ENCODE results near the gene AHNAK. TPM values are rescaled to one million over a fixed set of nuclear protein-coding genes. Genes with fewer than 3 reads are reported as not detected.

AHNAK gene
- total RNA-seq, 3 donors from 2014 or later (not counting 1 experiment from before 2014, with no cell fraction given) = 623 to 740 (median 677) TPM

DNA sequence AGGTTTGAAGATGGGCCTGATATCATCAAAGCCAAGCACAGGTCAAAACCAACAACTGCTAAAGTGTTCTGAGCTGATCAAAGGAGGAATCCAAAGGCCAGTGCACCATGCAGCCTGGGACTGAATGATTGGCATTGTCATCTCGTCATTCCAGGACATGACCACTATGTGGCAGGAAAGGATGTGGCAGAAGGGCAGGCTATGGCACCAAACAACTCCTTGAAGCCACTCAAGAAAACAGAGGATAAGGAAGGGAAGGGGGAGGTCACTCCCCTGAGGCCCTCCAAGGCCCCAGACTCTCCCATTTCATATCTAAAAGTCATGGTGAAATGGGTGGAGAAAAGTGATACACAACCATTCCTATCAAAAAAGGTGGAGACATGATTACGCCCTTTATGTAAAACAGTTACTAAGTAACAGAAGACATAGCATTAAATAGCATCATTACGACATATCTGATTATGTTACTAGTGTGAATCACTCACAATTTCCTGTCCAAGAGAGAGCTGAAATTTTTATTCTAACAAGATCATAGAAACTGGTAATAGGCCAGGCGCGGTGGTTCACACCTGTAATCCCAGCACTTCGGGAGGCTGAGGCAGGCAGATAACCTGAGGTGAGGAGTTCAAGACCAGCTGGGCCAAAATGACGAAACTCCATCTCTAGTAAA is 49.3 kb downstream of the AHNAK start:
- H3K27me3 Mint-ChIP-seq (ENCODE audit: low read depth in 2 of 2) = no peaks in the 10 kb centered on the region
- H3K4me3 ChIP-seq (ENCODE audit: low read length) = no peak overlapping the region
- H3K9me3 ChIP-seq (ENCODE audit: control insufficient read depth, insufficient read depth, low read length) = no peaks in the 10 kb centered on the region
- WGBS (ENCODE audit: insufficient coverage) = 84% methylated on average over 6 of the region's 7 CpGs
- H3K27ac Mint-ChIP-seq = peak overlapping the region in 1 of 2 donors; percentile 48
- H3K36me3 Mint-ChIP-seq = no peaks in the 10 kb centered on the region
- intact Hi-C loops (cut with micrococcal nuclease) = no loop called here
- no peaks in the 10 kb centered on the region for H3K9me3 Mint-ChIP-seq
- H3K27ac ChIP-seq (ENCODE audit: low read length) = no peak overlapping the region
- TF ChIP-seq, protein P1, sequence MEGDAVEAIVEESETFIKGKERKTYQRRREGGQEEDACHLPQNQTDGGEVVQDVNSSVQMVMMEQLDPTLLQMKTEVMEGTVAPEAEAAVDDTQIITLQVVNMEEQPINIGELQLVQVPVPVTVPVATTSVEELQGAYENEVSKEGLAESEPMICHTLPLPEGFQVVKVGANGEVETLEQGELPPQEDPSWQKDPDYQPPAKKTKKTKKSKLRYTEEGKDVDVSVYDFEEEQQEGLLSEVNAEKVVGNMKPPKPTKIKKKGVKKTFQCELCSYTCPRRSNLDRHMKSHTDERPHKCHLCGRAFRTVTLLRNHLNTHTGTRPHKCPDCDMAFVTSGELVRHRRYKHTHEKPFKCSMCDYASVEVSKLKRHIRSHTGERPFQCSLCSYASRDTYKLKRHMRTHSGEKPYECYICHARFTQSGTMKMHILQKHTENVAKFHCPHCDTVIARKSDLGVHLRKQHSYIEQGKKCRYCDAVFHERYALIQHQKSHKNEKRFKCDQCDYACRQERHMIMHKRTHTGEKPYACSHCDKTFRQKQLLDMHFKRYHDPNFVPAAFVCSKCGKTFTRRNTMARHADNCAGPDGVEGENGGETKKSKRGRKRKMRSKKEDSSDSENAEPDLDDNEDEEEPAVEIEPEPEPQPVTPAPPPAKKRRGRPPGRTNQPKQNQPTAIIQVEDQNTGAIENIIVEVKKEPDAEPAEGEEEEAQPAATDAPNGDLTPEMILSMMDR (IDR thresholded peaks at IDR 0.05) = no peak
- ATAC-seq (peak; percentile 41 to 59 (median 51)), DNase-seq (peak in 1 of 2 donors; percentile 51)
- no peaks in the 10 kb centered on the region for H3K4me1 ChIP-seq (ENCODE audit: control insufficient read depth, insufficient read depth, low read length)
- H3K4me3 Mint-ChIP-seq = no peak overlapping the region
- H3K36me3 ChIP-seq (ENCODE audit: control insufficient read depth, insufficient read depth, low read length) = no peaks in the 10 kb centered on the region
- no peaks in the 10 kb centered on the region for H3K27me3 ChIP-seq (ENCODE audit: control insufficient read depth, insufficient read depth, low read length)
- peaks cover 9 to 18% of the 10 kb centered on the region in 2 donors for H3K4me1 Mint-ChIP-seq

DNA sequence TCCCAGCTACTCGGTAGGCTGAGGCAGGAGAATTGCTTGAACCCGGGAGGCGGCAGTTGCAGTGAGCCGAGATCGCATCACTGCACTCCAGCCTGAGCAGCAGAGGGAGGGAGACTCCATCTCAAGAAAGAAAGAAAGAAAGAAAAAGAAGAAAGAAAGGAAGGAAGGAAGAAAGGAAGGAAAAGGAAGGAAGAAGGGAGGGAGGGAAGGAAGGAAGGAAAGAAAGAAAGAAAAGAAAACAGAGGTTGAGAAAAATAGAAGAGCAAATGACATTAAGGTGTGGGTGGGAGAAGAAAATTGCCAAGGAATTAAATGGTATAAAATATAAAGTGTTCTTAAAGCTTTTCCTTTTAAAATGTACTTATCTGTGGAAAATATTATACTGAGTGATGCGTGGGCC is 49.9 kb downstream of the AHNAK start:
- ATAC-seq (no peak), DNase-seq (no peak)
- H3K4me1 Mint-ChIP-seq = peaks cover 5 to 15% of the 10 kb centered on the region in 2 donors
- Histone ChIP-seq H3K36me3 (ENCODE audit: control insufficient read depth, insufficient read depth, low read length) (no peaks in the 10 kb centered on the region), H3K4me1 (ENCODE audit: control insufficient read depth, insufficient read depth, low read length) (no peaks in the 10 kb centered on the region), H3K4me3 (ENCODE audit: low read length) (no peak overlapping the region), H3K27ac (ENCODE audit: low read length) (no peak overlapping the region), H3K27me3 (ENCODE audit: control insufficient read depth, insufficient read depth, low read length) (no peaks in the 10 kb centered on the region), H3K9me3 (ENCODE audit: control insufficient read depth, insufficient read depth, low read length) (no peaks in the 10 kb centered on the region)
- WGBS (ENCODE audit: insufficient coverage) = 98% methylated on average over 6 of the region's 6 CpGs
- H3K36me3 Mint-ChIP-seq = no peaks in the 10 kb centered on the region
- no peak overlapping the region for H3K27ac Mint-ChIP-seq
- intact Hi-C loops (cut with micrococcal nuclease) = no loop called here
- H3K4me3 Mint-ChIP-seq = no peak overlapping the region
- TF ChIP-seq, protein P1 (IDR thresholded peaks at IDR 0.05) = no peak
- H3K9me3 Mint-ChIP-seq = no peaks in the 10 kb centered on the region
- H3K27me3 Mint-ChIP-seq (ENCODE audit: low read depth in 2 of 2) = no peaks in the 10 kb centered on the region

DNA sequence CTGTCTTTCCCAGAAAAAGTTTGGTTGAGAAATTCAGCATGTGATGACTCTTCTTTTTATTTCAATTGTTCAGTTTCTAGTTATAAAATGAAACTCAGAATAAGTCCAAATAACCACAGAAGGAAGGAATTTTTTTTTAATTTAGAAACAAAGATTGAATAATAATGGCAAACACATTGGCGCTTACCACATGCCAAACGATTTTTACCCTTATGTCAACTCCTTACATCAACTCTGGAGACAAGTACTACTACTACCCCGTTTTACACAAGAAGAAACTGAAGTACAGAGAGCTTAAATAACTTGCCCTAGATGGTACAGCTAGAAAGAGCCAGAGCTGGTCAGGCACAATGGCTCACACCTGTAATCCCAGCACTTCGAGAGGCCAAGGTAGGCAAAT is 52.4 kb downstream of the AHNAK start:
- Histone ChIP-seq H3K9me3 (ENCODE audit: control insufficient read depth, insufficient read depth, low read length) (no peaks in the 10 kb centered on the region), H3K4me3 (ENCODE audit: low read length) (no peak overlapping the region), H3K36me3 (ENCODE audit: control insufficient read depth, insufficient read depth, low read length) (no peaks in the 10 kb centered on the region), H3K4me1 (ENCODE audit: control insufficient read depth, insufficient read depth, low read length) (no peaks in the 10 kb centered on the region), H3K27ac (ENCODE audit: low read length) (no peak overlapping the region), H3K27me3 (ENCODE audit: control insufficient read depth, insufficient read depth, low read length) (no peaks in the 10 kb centered on the region)
- H3K9me3 Mint-ChIP-seq = no peaks in the 10 kb centered on the region
- no peaks in the 10 kb centered on the region for H3K36me3 Mint-ChIP-seq
- H3K27me3 Mint-ChIP-seq (ENCODE audit: low read depth in 2 of 2) = no peaks in the 10 kb centered on the region
- no peak overlapping the region for H3K27ac Mint-ChIP-seq
- intact Hi-C loops (cut with micrococcal nuclease) = no loop called here
- WGBS (ENCODE audit: insufficient coverage) = 76% methylated on average over 4 of the region's 4 CpGs
- no peak for ATAC-seq
- DNase-seq = no peak
- no peak overlapping the region for H3K4me3 Mint-ChIP-seq
- H3K4me1 Mint-ChIP-seq = peaks cover 5 to 10% of the 10 kb centered on the region in 2 donors
- TF ChIP-seq, protein P1 (IDR thresholded peaks at IDR 0.05) = no peak

DNA sequence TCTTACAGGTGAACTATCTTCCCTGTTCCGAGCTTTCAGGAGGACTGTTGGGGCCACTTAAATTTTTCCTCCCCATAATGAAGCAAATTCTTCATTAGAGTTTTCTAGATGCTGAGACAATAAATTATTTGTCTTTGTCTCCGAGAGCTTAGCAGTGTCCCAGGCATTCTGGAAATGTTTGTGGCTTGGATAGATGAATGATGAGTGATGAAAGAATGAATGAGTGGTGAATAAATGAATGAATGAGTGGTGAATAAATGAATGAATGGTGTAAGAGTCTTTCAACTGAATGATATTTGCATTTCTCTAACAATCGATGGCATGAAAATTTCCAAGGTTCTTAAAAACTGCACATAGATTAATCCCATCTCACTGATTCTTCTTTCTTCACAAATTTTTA is 52.8 kb downstream of the AHNAK start:
- H3K4me1 ChIP-seq (ENCODE audit: control insufficient read depth, insufficient read depth, low read length) = no peaks in the 10 kb centered on the region
- no peaks in the 10 kb centered on the region for H3K36me3 Mint-ChIP-seq
- no peak overlapping the region for H3K27ac Mint-ChIP-seq
- H3K4me1 Mint-ChIP-seq = peaks cover 5 to 10% of the 10 kb centered on the region in 2 donors
- TF ChIP-seq, protein P1 (IDR thresholded peaks at IDR 0.05) = no peak
- H3K4me3 Mint-ChIP-seq = no peak overlapping the region
- H3K9me3 ChIP-seq (ENCODE audit: control insufficient read depth, insufficient read depth, low read length) = no peaks in the 10 kb centered on the region
- intact Hi-C loops (cut with micrococcal nuclease) = no loop called here
- no peak for DNase-seq
- H3K4me3 ChIP-seq (ENCODE audit: low read length) = no peak overlapping the region
- H3K9me3 Mint-ChIP-seq = no peaks in the 10 kb centered on the region
- H3K27me3 ChIP-seq (ENCODE audit: control insufficient read depth, insufficient read depth, low read length) = no peaks in the 10 kb centered on the region
- no peaks in the 10 kb centered on the region for H3K36me3 ChIP-seq (ENCODE audit: control insufficient read depth, insufficient read depth, low read length)
- H3K27ac ChIP-seq (ENCODE audit: low read length) = no peak overlapping the region
- no peak for ATAC-seq
- H3K27me3 Mint-ChIP-seq (ENCODE audit: low read depth in 2 of 2) = no peaks in the 10 kb centered on the region
- WGBS (ENCODE audit: insufficient coverage) = 93% methylated on average over 2 of the region's 3 CpGs
